ENCODE results near the gene MPHOSPH6. TPM values are rescaled to one million over a fixed set of nuclear protein-coding genes. Genes with fewer than 3 reads are reported as not detected.

Gene MPHOSPH6
- polyA plus RNA-seq, 1 of the 3 experiments (the other 2 are of a cell fraction), result 9.4 TPM

GRCh38 chr16:82181461-82182185, 11.6 kb upstream of the MPHOSPH6 start:
- H3K27me3 ChIP-seq (ENCODE audit: insufficient read depth), result peaks cover 13% of the 10 kb centered on the region; the same call in 1 of the 2 replicates
- WGBS (ENCODE audit: low lambda C conversion rate), result 10% methylated on average over 3 of the region's 3 CpGs
- POLR2A ChIA-PET, result no interaction called here
- no peak overlapping the region for H3K27ac ChIP-seq (ENCODE audit: low read depth in 2 of 2, low read length in 1 of 2)
- H4K20me1 ChIP-seq (ENCODE audit: insufficient read depth), result no peaks in the 10 kb centered on the region
- CTCF ChIA-PET, result no interaction called here
- no peaks in the 10 kb centered on the region for H3F3A ChIP-seq (replicated peaks; ENCODE audit: insufficient read depth)
- no peaks in the 10 kb centered on the region for H3K9me2 ChIP-seq
- H3K79me2 ChIP-seq (ENCODE audit: insufficient read depth), result no peaks in the 10 kb centered on the region
- no peak overlapping the region for H2AFZ ChIP-seq (ENCODE audit: low read depth)
- no peaks in the 10 kb centered on the region for H3K9me3 ChIP-seq
- H3K4me3 ChIP-seq (ENCODE audit: low read depth in 2 of 2, low read length in 1 of 2), result no peak overlapping the region
- TF ChIP-seq RXRA (IDR thresholded peaks at IDR 0.05; ENCODE audit: borderline replicate concordance, low read depth) (no peak), YY1 (IDR thresholded peaks at IDR 0.05; ENCODE audit: low read depth) (no peak), USF1 (IDR thresholded peaks at IDR 0.05; ENCODE audit: borderline replicate concordance, low read depth) (no peak), MXI1 (IDR thresholded peaks at IDR 0.05; ENCODE audit: low read depth, low read length) (no peak), PBX3 (IDR thresholded peaks at IDR 0.05) (no peak), MAX (IDR thresholded peaks at IDR 0.05; ENCODE audit: low read depth) (no peak), IRF3 (IDR thresholded peaks at IDR 0.05; ENCODE audit: low read depth, low read length) (no peak), RCOR1 (IDR thresholded peaks at IDR 0.05; ENCODE audit: low read length) (no peak), TCF12 (IDR thresholded peaks at IDR 0.05) (no peak), RFX5 (IDR thresholded peaks at IDR 0.05; ENCODE audit: low read length) (no peak), TEAD4 (IDR thresholded peaks at IDR 0.05; ENCODE audit: borderline replicate concordance, insufficient read depth) (no peak), EP300 (IDR thresholded peaks at IDR 0.05; ENCODE audit: borderline replicate concordance in 1 of 2, low read depth in 1 of 2, low read length in 1 of 2) (no peak), USF2 (IDR thresholded peaks at IDR 0.05; ENCODE audit: borderline replicate concordance, low read depth, low read length) (no peak)
- no peak overlapping the region for H3K4me2 ChIP-seq
- no peak for DNase-seq
- no peaks in the 10 kb centered on the region for H3K4me1 ChIP-seq (ENCODE audit: control insufficient read depth in 1 of 2, insufficient read depth in 2 of 2, low read depth in 1 of 2, low read length in 1 of 2)
- no peak overlapping the region for H3K9ac ChIP-seq
- no peaks in the 10 kb centered on the region for H3K36me3 ChIP-seq (replicated peaks in 1 of 2; ENCODE audit: control insufficient read depth in 1 of 2, insufficient read depth in 2 of 2, low read length in 1 of 2)

Measured in SK-N-SH (cell line).